Panc1 (cell line): ENCODE measurements around the gene DEDD.

Source experiments
- CTCF ChIP-seq: fragments of 450-650 bp; IDR thresholded peaks from 2 replicates; pipeline ENCODE4 v1.5.1; 2017; ENCODE audit warnings: mild to moderate bottlenecking
- POLR2AphosphoS5 ChIP-seq: IDR thresholded peaks from 2 replicates; pipeline ENCODE4 v1.6.1; 2012; ENCODE audit warnings: mild to moderate bottlenecking, low read depth, low read length, moderate library complexity
- TCF7L2 ChIP-seq: IDR thresholded peaks from 2 replicates; pipeline ENCODE4 v1.6.1; 2011; ENCODE audit warnings: mild to moderate bottlenecking, low read depth, low read length, inconsistent platforms
- TF ChIP-seq, protein P1 (sequence below), 2 experiments: IDR thresholded peaks; 2 replicates each; pipeline ENCODE4 v1.6.1; 2011 to 2012; ENCODE audit warnings: low read depth in 2 of 2, control low read depth in 1 of 2, low read length in 1 of 2, mild to moderate bottlenecking in 1 of 2, moderate library complexity in 1 of 2; ENCODE audit not compliant: insufficient read depth in 1 of 2

GRCh38 chr1:161079436-161080110, 52.9 kb downstream of the DEDD start:
- TF ChIP-seq CTCF (no peak), POLR2AphosphoS5 (no peak), TCF7L2 (no peak)
- TF ChIP-seq, protein P1, sequence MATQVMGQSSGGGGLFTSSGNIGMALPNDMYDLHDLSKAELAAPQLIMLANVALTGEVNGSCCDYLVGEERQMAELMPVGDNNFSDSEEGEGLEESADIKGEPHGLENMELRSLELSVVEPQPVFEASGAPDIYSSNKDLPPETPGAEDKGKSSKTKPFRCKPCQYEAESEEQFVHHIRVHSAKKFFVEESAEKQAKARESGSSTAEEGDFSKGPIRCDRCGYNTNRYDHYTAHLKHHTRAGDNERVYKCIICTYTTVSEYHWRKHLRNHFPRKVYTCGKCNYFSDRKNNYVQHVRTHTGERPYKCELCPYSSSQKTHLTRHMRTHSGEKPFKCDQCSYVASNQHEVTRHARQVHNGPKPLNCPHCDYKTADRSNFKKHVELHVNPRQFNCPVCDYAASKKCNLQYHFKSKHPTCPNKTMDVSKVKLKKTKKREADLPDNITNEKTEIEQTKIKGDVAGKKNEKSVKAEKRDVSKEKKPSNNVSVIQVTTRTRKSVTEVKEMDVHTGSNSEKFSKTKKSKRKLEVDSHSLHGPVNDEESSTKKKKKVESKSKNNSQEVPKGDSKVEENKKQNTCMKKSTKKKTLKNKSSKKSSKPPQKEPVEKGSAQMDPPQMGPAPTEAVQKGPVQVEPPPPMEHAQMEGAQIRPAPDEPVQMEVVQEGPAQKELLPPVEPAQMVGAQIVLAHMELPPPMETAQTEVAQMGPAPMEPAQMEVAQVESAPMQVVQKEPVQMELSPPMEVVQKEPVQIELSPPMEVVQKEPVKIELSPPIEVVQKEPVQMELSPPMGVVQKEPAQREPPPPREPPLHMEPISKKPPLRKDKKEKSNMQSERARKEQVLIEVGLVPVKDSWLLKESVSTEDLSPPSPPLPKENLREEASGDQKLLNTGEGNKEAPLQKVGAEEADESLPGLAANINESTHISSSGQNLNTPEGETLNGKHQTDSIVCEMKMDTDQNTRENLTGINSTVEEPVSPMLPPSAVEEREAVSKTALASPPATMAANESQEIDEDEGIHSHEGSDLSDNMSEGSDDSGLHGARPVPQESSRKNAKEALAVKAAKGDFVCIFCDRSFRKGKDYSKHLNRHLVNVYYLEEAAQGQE (IDR thresholded peaks at IDR 0.05; ENCODE audit: insufficient read depth in 1 of 2, low read depth in 2 of 2, low read length in 1 of 2), result no peak
